HG02938 (cell line): ENCODE results near the gene ARID1B.

Source experiments
- ATAC-seq: cut with Tn5 transposase; IDR thresholded peaks from one replicate; pipeline ENCODE4 v1.9.1; 2021; ENCODE audit warnings: mild to moderate bottlenecking, moderate library complexity; ENCODE audit not compliant: unreplicated experiment

The ARID1B gene

GRCh38 chr6:156876302-156876701 is 99.1 kb downstream of the ARID1B start:
- no peak for ATAC-seq

GRCh38 chr6:156877126-156877863 is 100.1 kb downstream of the ARID1B start:
- no peak for ATAC-seq

GRCh38 chr6:156878681-156879080 is 101.5 kb downstream of the ARID1B start:
- ATAC-seq: no peak

- ATAC-seq: no peak
These were observed 102.0 kb downstream of the ARID1B start for GRCh38 chr6:156879186-156879585.

DNA sequence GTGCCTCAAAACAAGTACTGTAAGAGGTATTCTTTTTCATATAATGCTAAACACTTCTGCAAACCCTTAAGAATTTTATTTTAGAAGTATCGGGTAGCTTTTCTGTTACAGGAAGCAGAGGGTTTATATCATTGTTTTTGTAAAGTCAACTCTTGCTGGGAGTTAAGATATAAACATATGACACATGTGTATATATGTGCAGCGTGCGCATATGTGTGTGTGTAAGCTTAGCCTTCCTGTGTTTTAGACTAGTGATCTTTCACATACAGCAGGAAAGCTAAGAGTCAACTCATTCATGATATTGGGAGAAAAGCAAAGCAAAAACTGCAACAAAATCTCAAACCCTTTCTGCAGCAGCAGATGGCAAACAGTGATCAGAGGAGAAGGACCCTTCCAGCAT is 102.4 kb downstream of the ARID1B start:
- no peak for ATAC-seq

GRCh38 chr6:156880913-156881312 is 103.7 kb downstream of the ARID1B start:
- no peak for ATAC-seq

DNA sequence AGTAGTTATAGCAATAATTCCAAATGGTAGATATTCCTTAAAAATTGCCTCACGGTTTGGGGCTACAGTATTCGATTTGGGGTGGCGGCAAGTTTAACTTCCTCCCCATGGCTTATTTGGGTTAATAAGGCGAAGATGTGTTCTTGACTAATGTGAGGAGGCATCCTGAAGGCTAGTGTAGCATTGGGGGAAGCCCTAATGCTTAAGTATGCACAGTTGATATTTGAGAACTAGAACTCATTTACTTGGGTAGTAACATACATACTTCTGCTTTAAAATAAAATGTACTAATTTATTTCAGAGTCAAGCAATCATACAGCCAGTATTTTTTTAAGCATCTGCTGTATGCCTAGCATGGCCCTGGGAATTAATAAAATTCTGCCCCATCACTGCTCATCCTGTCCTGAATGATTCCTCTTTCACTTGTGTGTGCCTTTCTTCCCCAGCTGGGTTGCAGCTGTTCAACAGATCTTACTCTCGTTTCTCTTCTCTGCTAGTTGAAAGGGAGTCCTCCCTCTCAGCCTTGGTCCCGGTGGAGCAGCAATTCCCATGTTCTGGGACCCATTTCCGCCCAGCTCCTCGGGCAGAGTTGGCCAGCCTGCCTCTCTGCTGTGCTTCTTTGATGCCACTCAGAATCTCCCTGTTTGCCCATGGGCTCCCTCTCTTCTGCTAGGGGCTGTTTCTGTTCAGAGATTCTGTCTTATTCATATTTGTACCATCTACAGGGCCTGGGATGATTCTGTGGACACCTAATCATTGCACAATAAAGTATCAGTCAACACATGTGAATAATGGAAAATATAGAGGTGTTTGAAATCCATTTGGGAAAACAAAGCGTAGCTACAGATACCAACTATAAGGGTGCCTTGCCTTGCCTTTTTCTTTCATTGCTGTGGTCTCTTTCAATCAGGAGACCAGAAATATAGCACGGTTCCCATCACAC is 104.8 kb downstream of the ARID1B start:
- no peak for ATAC-seq

DNA sequence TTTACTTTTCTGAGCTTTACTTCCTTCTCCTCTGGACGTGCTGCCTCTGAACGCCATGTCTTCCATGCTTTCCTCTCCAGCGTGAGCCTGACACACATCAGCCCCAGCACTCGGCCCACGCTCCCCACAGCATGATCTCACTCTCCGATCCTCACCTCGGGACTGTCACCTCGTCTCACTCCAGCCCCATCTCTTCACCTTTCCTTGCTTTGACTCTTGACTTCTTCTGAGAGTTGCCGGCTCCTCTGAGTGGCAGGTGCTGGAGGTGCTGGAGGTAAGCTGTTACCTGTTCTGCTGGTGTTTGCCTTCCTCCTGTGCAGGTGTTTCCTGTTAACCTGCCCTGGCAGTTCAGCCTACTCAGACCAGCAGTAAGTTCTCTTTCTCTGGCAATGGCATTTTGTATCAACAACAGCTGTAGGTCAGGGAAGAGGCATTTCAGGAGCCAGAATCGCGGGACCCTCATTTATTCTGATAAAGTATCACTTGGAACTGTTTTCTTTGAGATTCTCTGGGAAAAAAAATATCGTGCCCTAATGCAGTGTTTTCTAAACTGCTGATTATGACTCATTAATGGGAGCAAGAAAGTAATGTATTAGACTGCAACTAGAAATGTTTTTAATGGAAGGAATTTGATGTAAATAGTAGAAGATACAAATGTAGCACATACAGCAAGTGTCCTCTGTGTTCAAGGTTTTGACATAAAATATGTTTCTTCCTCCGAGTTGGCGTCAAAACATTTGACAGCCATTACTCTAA is 106.5 kb downstream of the ARID1B start:
- ATAC-seq: no peak

DNA sequence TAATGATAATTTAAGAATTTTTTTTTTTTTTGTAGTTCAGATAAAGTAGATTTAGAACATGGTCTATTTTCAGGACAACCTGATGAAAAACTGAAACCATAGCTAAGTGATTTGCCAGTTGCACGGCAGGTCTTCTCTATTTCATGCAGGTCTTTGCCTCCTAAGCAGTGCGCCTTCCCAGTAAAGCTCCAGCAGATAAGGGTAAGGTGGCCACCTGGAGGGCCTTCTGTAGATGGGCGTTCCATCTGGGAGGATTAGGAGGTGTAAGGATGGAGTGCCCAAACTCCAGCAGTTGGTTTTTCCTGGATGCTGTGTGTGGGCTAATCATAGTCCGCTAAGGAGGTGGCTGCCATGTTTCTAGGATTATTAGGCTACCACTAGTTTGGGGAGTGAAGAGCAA is 107.1 kb downstream of the ARID1B start:
- no peak for ATAC-seq

- ATAC-seq: no peak
These were observed 108.4 kb downstream of the ARID1B start for GRCh38 chr6:156885562-156885961.

DNA sequence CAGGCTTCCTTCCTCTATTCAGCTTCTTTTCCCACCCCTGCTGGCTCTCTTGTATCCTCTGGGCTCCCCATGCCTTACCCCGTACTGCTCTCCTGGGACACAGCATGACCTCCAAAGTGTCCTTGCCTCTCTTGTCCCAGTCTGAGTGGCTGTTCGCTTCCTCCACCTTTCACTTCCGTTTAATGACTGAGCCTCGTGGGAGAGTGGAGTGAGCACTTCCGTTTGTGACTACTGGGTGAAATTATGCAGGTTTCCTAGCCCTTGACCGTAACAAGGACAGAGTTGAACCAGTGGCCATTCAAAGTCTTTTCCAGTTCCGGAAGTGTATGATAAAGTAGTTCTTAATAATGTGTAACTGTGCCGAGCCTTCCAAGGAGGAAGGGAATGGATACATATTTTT is 109.2 kb downstream of the ARID1B start:
- ATAC-seq: peak; percentile 59

GRCh38 chr6:156887623-156888269 is 110.6 kb downstream of the ARID1B start:
- ATAC-seq: no peak

DNA sequence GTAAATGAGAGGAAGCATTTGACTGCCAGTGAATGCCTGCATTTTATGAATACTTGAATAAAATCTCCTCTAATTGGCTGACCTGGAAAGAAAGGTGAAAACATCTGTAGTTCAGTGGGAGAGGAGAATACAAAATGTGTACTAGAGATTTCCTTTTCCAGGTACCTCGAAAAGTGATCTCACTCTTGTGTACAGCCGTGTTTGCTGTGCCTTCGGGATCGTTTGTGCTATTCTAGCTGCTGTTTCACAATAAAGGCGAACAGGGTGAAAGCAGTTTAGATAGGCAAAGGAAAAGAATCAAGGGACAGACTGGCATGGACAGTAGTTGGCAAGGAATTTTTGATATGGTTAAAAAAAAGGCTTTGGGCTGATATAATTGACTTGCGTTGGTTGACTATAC is 112.3 kb downstream of the ARID1B start:
- ATAC-seq: no peak

DNA sequence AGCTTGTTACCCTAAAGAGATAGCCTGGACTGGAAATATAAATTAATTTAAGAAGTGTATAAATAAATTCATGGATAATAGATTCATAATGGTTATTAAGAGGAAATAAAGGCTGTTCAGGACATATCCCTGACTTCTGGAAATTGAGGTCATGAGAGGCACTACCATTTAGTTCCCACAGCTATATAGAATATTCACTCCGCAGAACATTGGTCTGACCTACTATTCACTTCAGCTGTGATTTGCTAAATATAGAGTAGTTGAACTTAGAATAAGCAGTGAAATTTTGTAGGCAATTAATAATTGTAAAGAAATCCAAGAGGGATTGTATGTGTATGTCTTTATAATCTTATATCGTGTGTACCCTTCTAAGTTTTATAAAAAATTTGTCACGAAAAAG is 112.8 kb downstream of the ARID1B start:
- no peak for ATAC-seq

DNA sequence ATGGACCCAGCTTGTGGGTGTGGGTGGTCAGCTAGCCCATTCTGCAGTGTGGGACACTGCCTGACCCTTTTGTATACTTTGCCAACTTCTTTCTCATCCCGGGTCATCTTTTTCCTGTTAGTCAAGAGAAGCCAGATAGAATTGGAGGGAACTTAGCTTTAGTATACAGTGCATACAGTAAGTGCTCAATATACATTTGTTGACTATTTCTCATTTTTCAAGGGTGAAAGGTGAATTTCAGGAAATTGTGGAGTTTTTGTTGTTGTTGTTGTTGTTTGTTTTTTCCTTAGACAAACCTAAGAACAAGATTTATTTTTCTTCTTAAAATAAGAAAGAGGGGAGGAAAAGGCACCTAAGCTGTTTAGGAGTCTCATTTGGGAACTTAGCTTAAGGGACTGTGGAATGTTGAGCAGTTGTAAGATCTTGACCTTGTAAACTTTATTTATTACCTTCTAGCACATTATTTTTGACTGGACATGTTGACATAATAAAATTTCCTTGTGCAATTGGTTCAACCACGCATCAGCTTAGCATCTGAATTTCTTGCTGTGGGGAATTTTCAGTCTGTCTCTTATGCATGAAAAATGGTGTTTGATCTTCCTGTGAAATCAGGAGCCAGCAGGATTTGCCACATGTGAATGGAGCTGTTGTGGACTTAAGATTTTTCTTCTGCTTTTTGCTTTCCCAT is 113.6 kb downstream of the ARID1B start:
- no peak for ATAC-seq

DNA sequence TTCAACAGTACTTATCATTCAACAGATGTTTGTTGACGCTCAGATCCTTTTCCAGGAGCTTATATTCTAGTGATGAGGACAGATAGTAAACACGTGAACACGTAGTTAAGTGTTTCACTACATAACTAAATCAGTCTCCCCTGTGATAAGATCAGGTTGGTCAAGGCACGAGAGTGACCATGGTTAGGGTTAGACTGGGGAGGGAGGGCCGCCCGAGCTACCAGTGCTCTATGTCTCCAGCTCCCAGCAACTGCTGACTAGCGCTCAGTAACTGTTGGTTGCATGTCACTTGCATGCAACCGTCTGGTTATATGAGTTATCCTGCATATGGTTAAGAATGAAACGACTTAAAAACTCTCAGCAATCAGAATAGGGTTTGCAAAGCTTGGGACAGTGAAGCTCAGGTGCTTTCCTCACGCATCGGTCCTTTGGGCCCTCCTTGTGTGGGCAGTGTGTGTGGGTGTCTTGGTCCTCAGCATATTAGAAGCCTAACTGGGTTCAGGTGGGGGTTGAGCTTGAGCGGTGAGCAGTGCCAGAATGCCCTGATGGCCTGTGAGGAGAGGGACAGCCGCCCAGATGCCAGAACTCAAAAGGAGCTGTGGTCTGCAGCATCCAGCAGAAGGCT is 120.8 kb downstream of the ARID1B start:
- ATAC-seq: no peak

DNA sequence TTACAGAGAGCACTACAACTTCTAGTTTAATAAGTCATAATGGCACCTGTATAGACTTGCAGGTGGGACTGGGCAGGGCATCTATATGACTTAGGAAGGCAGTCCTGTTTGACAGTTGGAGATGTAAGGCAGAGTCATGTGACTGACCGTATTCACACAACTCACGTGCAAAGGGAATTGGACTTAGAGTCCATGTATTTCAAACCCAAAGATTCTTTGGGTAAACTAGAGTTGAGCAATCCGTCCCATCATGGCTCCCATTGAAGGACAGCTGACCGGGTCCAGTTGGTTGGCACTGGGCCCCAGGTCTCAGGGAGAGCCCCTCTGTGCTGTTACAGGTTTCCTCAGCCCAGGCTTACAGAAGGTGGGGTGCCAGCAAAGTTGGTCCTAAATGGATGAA is 121.9 kb downstream of the ARID1B start:
- no peak for ATAC-seq

DNA sequence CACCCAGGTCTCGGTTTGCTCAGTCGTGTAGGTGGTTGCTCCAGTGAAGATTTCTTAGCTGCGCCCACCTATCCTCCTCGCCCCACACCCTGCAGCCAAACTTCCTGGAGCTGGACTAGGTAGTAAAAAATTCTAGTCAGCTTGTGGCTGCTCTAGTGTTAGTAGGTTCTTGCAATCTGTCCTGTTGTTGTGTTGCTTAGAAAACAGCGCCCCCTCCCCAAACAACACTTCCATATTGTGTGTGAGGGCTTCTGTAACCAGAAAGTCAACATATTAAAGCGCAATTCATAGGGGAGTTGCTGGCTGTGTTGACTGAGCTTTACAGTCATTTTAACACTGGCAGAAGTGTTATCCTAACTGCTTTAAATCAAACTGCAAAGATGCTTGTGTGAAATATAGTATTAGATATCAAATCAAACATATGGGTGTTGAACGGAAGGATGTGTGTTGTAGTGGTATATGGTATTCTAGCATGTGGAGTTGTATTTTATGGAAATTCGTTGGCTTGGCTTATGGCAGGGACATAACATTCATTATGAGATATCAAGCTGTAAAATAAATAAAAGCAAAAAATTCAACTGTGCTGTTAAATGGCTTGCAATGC is 122.5 kb downstream of the ARID1B start:
- ATAC-seq: no peak

DNA sequence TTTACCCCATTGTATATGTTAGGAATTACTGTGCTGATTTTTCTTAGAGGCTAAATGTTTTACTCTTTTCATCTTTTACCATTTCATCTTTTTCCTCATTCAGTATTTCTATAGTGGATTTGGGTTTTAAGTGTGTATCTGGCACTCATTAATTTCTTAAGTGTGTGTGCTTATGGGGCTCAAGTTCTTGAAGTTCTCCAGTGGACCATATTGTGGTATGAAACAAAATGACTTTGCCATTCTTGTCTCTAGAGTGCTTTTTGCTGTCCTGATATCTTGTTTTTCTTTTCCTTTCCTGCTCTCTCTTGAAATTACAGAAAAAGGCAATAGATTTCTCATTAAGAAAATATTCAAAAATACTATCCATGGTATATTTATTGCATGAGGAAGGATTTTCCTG is 123.1 kb downstream of the ARID1B start:
- ATAC-seq: no peak
